Tibial artery (tissue), 4 donors: ENCODE data around the gene MYOC.

ENCODE experiments used
- DNase-seq, 2 donors: peaks; one replicate each; pipeline ENCODE4 v3.0.0-alpha.2; 2019
- H3K27ac ChIP-seq, 2 donors: fragments of 200-600 bp; sonication (generic) in 1 of 2; 1 replicate in 1 of 2; 2 replicates in 1 of 2; pipeline ENCODE4 v1.5.1; 2018 to 2019; ENCODE audit warnings: mild to moderate bottlenecking in 1 of 2
- H3K27me3 ChIP-seq, 2 donors: fragments of 200-600 bp; sonication (generic) in 1 of 2; one replicate each; pipeline versions ENCODE4 v1.5.1 to v1.6.0; 2016 to 2019
- H3K36me3 ChIP-seq, 3 donors: fragments of 200-600 bp; sonication (generic) in 2 of 3; one replicate each; pipeline ENCODE4 v1.5.1; 2016 to 2019; ENCODE audit warnings: mild to moderate bottlenecking in 2 of 3
- H3K4me1 ChIP-seq, 4 donors: fragments of 200-600 bp; sonication (generic) in 2 of 4; 1 replicate in 3 of 4; 2 replicates in 1 of 4; pipeline ENCODE4 v1.5.1; 2016 to 2019
- H3K4me3 ChIP-seq, 2 donors: fragments of 200-600 bp; sonication (generic) in 1 of 2; 1 replicate in 1 of 2; 2 replicates in 1 of 2; pipeline ENCODE4 v1.5.1; 2018 to 2019; ENCODE audit warnings: mild to moderate bottlenecking in 2 of 2
- H3K9me3 ChIP-seq, 3 donors: fragments of 200-600 bp; sonication (generic) in 1 of 3; one replicate each; pipeline ENCODE4 v1.5.1; 2016 to 2019
- intact Hi-C: fragments of 100-400 bp; cut with DNase I; formaldehyde crosslinking; loops from one replicate; pipeline ENCODE4 v1.15.0; 2023; ENCODE audit warnings: low total_unique reads
- TF ChIP-seq, protein P1 (sequence below), 2 experiments: fragments of 200-600 bp in 1 of 2; fragments of 450-650 bp in 1 of 2; IDR thresholded peaks; one replicate each; pipeline ENCODE4 v1.5.1; 2017 to 2019; ENCODE audit warnings: antibody characterized with exemption in 2 of 2, mild to moderate bottlenecking in 1 of 2, moderate library complexity in 1 of 2

The MYOC gene

DNA sequence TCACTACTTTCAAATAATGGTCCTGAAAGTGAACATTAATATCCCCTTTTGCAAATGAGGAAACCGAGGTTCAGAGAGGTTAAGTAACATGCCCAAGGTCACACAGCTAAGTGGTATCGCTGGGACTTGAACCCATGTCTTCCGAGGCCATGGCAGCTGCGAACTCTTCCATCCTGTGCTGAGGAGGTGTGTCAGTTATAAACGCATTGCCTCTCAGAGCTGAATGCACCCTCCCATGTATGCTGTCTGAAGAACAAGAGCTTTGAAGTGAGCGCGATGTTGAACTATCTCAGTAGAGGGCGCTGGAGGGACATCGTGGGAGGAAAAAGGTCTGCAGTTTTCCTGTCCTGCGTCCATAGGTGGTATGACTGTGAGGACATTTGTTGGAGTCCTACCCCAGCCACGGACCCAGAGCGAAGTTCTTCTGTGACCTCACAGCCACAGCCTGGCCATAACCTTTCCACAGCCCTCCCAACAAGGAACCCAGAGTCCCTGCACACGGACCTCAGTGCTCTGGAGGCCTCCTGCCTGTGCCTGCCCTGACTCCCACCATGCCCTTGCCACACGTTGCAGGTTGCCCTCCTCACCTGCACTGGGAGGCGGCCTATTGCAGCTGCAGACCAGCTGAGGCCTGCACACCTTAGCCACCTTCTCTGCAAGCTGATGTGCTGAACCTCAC is 7.5 kb downstream of the MYOC start:
- Histone ChIP-seq H3K27ac (peak overlapping the region; percentile 74), H3K4me1 (peaks cover 0 to 23% (median 15%) of the 10 kb centered on the region in 4 donors), H3K9me3 (no peaks in the 10 kb centered on the region), H3K4me3 (peak overlapping the region in 1 of 2 donors; percentile 7), H3K27me3 (no peaks in the 10 kb centered on the region), H3K36me3 (no peaks in the 10 kb centered on the region)
- TF ChIP-seq, protein P1, sequence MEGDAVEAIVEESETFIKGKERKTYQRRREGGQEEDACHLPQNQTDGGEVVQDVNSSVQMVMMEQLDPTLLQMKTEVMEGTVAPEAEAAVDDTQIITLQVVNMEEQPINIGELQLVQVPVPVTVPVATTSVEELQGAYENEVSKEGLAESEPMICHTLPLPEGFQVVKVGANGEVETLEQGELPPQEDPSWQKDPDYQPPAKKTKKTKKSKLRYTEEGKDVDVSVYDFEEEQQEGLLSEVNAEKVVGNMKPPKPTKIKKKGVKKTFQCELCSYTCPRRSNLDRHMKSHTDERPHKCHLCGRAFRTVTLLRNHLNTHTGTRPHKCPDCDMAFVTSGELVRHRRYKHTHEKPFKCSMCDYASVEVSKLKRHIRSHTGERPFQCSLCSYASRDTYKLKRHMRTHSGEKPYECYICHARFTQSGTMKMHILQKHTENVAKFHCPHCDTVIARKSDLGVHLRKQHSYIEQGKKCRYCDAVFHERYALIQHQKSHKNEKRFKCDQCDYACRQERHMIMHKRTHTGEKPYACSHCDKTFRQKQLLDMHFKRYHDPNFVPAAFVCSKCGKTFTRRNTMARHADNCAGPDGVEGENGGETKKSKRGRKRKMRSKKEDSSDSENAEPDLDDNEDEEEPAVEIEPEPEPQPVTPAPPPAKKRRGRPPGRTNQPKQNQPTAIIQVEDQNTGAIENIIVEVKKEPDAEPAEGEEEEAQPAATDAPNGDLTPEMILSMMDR (IDR thresholded peaks at IDR 0.05): peak; percentile 84 to 85
- intact Hi-C loops: loop anchor here (5.0 kb wide), 2 partner anchors 72 to 337 kb away; no protein-coding TSS in a partner anchor
- DNase-seq: peak; percentile 85 to 91

DNA sequence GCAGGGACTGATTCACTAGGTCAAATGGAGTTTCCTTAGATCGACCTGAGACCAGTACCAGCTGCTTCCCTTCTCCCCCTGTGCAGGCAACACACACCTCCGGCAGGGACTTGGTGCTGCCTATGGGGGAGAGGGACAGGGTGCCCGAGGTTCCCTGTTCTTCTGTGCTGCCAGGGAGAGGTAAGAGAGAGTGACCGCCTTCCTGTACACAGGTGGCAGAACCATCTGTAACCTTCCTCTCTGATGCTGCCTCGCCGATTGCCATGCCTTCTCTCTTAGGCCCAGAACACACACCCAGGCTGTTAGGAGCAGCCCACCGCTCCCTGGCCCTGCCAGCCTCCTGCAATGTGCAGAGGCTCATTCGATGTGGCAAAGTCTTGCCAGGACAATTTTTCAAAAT is 9.3 kb downstream of the MYOC start:
- DNase-seq: no peak
- H3K4me3 ChIP-seq: no peak overlapping the region
- no peaks in the 10 kb centered on the region for H3K36me3 ChIP-seq
- TF ChIP-seq, protein P1 (IDR thresholded peaks at IDR 0.05): no peak
- intact Hi-C loops: loop anchor here (5.0 kb wide), 2 partner anchors 74 to 339 kb away; no protein-coding TSS in a partner anchor
- H3K4me1 ChIP-seq: peaks cover 0 to 23% (median 15%) of the 10 kb centered on the region in 4 donors
- no peak overlapping the region for H3K27ac ChIP-seq
- no peaks in the 10 kb centered on the region for H3K9me3 ChIP-seq
- no peaks in the 10 kb centered on the region for H3K27me3 ChIP-seq

DNA sequence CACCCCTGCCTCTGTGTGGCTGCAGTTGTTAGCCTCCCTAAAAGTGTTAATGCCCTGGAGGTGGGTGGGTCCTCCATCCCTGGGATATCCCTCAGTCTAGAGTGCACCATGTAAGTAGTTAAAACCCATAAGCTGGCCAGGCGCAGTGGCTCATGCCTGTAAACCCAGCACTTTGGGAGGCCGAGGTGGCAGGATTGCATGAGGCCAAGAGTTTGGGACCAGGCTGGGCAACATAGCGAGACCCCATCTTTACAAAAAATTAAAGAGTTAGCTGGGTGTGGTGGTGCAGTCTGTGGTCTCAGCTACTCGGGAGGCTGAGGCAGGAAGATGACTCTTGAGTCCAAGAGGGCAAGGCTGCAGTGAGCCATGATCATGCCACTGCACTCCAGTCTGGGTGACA is 10.3 kb downstream of the MYOC start:
- DNase-seq: no peak
- H3K36me3 ChIP-seq: no peaks in the 10 kb centered on the region
- H3K9me3 ChIP-seq: no peaks in the 10 kb centered on the region
- H3K27ac ChIP-seq: no peak overlapping the region
- H3K4me3 ChIP-seq: no peak overlapping the region
- intact Hi-C loops: loop anchor here (5.0 kb wide), 2 partner anchors 75 to 340 kb away; no protein-coding TSS in a partner anchor
- peaks cover 0 to 23% (median 15%) of the 10 kb centered on the region in 4 donors for H3K4me1 ChIP-seq
- TF ChIP-seq, protein P1 (IDR thresholded peaks at IDR 0.05): no peak
- no peaks in the 10 kb centered on the region for H3K27me3 ChIP-seq

- no peaks in the 10 kb centered on the region for H3K9me3 ChIP-seq
- no peak for DNase-seq
- no peak overlapping the region for H3K4me3 ChIP-seq
- intact Hi-C loops: loop anchor here (5.0 kb wide), 2 partner anchors 76 to 341 kb away; no protein-coding TSS in a partner anchor
- H3K4me1 ChIP-seq: peaks cover 0 to 18% (median 13%) of the 10 kb centered on the region in 4 donors
- H3K27ac ChIP-seq: no peak overlapping the region
- TF ChIP-seq, protein P1 (IDR thresholded peaks at IDR 0.05): no peak
- H3K36me3 ChIP-seq: no peaks in the 10 kb centered on the region
- no peaks in the 10 kb centered on the region for H3K27me3 ChIP-seq
These were observed 11.2 kb downstream of the MYOC start for GRCh38 chr1:171641076-171641864.

DNA sequence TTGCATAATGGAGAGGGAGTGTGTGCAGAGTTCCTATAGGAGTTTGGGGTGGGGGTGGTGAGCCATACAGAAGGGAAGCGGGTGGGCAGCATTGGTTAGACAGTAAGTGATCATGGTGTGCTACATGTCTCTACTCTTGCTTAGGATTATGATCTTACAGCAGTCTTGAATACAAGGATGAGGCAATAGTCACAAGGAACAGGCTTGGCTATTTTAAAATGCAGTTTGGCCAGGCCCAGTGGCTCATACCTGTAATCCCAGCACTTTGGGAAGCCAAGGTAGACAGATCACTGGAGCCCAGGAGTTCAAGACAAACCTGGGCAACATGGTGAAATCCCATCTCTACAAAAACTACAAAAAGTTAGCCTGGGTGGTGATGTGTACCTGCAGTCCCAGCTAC is 12.3 kb downstream of the MYOC start:
- TF ChIP-seq, protein P1 (IDR thresholded peaks at IDR 0.05): no peak
- no peaks in the 10 kb centered on the region for H3K27me3 ChIP-seq
- H3K4me1 ChIP-seq: peaks cover 0 to 8% (median 4%) of the 10 kb centered on the region in 4 donors
- intact Hi-C loops: loop anchor here (5.0 kb wide), 2 partner anchors 77 to 342 kb away; no protein-coding TSS in a partner anchor
- no peak overlapping the region for H3K27ac ChIP-seq
- no peaks in the 10 kb centered on the region for H3K9me3 ChIP-seq
- H3K36me3 ChIP-seq: peaks cover 0 to 9% (median 0%) of the 10 kb centered on the region in 3 donors
- no peak overlapping the region for H3K4me3 ChIP-seq
- no peak for DNase-seq
